Cardiac fibroblast (primary cell): ENCODE results near the gene LAMC1.

Experiments
- DNase-seq, 2 donors: peaks; one replicate each; pipeline versions ENCODE4 v3.0.0 to v3.0.0-alpha.2; 2010; ENCODE audit warnings: low read depth in 2 of 2
- H3K4me3 ChIP-seq, 2 donors: replicated peaks in 1 of 2; 1 replicate in 1 of 2; 2 replicates in 1 of 2; pipeline ENCODE4 v1.5.1; 2011; ENCODE audit warnings: low read depth in 2 of 2, low read length in 2 of 2, mild to moderate bottlenecking in 2 of 2, moderate library complexity in 1 of 2
- TF ChIP-seq, protein P1 (sequence below): IDR thresholded peaks from one replicate; pipeline ENCODE4 v1.5.1; 2011; ENCODE audit warnings: low read depth, mild to moderate bottlenecking, low read length, inconsistent platforms

LAMC1 gene

DNA sequence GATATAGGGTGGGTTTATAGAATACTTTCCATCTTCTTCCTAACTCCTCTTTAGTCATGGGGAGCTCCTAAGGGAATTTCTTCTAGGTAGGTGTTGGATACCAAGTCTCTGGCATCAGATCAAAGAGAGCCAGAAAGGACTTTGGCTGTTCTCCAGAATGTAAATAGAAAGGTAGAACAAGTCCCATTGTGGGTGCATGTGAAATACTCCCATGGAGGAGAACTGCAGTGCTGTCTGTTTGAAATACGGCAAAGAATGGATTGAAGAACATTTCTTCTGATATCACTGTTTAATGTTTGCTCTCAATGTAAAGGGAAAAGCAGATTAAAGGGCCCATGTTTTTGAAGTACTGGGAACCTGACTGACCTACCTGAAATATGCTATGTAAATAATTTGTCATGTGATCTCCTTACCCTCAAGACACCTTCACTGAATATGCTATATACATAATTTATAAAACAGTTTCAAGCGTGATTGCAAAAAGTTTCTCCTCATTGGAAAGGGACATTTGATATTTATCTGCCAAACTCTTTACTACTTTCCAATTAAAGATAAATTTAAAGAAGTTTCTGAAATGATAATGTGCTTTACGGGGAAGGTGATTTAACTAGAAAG lies 65.9 kb downstream of the LAMC1 start:
- TF ChIP-seq, protein P1, sequence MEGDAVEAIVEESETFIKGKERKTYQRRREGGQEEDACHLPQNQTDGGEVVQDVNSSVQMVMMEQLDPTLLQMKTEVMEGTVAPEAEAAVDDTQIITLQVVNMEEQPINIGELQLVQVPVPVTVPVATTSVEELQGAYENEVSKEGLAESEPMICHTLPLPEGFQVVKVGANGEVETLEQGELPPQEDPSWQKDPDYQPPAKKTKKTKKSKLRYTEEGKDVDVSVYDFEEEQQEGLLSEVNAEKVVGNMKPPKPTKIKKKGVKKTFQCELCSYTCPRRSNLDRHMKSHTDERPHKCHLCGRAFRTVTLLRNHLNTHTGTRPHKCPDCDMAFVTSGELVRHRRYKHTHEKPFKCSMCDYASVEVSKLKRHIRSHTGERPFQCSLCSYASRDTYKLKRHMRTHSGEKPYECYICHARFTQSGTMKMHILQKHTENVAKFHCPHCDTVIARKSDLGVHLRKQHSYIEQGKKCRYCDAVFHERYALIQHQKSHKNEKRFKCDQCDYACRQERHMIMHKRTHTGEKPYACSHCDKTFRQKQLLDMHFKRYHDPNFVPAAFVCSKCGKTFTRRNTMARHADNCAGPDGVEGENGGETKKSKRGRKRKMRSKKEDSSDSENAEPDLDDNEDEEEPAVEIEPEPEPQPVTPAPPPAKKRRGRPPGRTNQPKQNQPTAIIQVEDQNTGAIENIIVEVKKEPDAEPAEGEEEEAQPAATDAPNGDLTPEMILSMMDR = no peak
- H3K4me3 ChIP-seq = no peak overlapping the region
- DNase-seq = no peak

DNA sequence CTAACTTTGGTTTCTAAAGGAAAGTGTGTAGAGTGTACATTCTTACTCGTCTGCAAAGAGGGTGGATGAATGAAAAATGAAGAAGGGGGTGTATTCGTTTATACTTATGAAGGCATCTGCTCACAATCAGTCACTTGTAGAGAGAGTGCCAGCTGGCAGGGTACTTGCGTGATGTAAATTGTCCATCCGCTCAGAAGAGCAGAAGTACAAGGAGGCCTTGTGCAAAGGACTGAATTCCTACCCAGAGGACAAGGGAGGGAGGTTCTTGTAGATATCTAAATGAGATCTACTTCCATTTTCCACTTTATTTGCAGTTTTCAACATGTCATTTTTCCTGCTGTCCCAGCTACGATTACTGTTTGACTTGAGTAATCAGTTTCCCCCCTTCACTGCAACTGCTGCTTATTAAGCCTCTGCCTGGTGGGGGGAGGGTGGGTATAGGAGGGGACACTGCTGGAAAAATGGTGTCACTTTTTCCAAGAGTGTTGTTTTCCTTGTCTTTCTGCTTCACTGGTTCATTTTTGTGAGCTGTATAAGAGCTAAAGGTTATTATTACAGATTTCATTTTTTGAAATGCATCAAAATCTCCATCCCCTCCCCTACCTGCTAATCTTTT lies 67.3 kb downstream of the LAMC1 start:
- peak; percentile 63 to 87 for DNase-seq
- no peak overlapping the region for H3K4me3 ChIP-seq
- TF ChIP-seq, protein P1 = no peak

DNA sequence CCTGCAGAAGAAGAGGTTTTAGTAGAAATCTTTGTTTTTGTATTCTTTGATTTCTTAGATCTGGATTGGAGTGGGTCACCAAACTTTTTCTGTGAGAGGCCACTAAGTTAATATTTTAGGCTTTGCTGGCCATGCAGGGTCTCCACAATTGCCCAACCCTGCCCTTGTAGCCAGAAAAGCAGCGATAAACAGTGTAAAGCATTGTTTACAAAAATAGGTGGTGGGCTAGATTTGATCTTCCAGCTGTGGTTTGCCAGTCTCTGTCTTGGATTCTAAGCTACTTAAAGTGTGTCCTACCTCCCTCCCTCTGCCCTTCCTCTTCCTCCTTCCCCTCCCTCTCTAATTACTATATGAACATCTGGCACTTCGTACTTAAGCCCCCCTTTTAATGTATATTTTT lies 68.0 kb downstream of the LAMC1 start:
- no peak overlapping the region for H3K4me3 ChIP-seq
- TF ChIP-seq, protein P1 = no peak
- no peak for DNase-seq

DNA sequence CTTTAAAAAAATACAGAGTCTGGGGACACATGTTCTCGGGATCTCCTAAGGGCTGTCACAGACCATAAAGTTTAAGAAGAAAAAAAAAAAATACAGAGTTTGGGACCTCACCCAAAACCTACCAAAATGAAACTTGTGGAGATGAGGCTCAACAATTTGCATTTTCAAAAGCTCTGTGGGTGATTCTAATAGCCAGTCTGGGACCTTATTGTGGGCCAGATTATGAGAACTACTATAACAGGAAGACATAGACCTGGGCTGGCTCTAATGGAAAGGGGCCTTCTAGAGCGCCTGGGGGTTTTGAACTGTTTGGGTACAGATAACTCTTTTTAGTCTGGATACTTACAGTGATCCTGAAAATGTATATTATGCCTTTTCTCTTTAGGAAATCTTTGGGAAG lies 69.1 kb downstream of the LAMC1 start:
- DNase-seq = no peak
- TF ChIP-seq, protein P1 = no peak
- H3K4me3 ChIP-seq = no peak overlapping the region

DNA sequence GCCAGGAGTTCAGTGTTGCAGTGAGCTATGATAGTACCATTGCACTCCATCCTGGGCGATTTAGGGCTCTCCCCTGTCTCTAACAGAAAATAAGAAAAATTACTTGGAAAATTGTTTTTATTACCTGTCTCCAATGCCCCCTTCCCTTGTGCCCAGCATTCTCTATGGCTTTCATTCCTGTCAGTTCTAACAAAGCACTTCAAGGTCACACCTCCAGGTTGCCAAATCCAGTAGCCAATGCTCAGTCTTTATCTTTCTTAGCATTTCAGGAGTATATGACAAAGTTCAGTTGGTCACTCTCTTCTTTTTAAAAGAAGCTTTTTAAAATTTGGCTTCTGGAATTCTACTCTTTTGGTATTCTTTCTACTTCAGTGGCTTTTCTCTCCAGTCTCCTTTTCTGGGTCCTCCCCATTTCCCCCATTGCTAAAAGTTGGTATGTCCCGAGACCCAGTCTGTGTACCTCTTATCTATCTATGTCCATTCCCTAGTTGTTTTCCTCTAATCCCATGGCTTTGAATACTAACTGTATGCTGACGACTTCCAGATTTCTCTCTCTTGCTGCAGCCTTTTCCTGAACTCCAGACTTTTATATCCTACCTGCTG lies 69.9 kb downstream of the LAMC1 start:
- TF ChIP-seq, protein P1 = no peak
- DNase-seq = no peak
- no peak overlapping the region for H3K4me3 ChIP-seq

DNA sequence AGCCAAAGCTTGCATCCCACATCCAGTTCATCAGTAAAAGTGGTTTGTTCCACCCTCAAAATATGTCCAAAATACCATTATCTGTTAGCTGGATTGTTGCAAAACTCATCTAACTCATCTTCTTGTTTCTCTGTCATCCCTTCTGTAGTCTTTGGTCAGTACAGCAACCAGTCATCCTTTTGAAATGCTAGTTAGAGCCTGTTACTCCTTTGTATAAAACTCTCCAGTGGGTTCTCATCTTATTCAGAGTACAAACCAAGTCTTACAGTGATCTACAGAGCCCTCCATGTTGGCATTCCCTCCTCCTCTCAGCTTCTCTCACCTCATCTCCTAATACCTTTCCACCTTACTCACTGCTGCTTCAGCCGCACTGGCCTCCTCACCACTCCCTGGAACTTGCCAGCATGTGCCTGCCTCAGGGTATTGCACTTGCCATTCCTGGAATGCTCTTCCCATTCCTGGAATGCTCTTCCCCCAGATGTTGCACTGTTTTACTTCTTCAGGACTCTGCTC lies 70.6 kb downstream of the LAMC1 start:
- TF ChIP-seq, protein P1 = no peak
- no peak overlapping the region for H3K4me3 ChIP-seq
- DNase-seq = peak; percentile 40 to 70
